ENCODE measurements around the gene HSPE1. TPM values are rescaled to one million over a fixed set of nuclear protein-coding genes. Genes with fewer than 3 reads are reported as not detected.

Gene HSPE1
- total RNA-seq, 6 experiments from 2014 or later = 96.3 to 149 (median 114) TPM

DNA sequence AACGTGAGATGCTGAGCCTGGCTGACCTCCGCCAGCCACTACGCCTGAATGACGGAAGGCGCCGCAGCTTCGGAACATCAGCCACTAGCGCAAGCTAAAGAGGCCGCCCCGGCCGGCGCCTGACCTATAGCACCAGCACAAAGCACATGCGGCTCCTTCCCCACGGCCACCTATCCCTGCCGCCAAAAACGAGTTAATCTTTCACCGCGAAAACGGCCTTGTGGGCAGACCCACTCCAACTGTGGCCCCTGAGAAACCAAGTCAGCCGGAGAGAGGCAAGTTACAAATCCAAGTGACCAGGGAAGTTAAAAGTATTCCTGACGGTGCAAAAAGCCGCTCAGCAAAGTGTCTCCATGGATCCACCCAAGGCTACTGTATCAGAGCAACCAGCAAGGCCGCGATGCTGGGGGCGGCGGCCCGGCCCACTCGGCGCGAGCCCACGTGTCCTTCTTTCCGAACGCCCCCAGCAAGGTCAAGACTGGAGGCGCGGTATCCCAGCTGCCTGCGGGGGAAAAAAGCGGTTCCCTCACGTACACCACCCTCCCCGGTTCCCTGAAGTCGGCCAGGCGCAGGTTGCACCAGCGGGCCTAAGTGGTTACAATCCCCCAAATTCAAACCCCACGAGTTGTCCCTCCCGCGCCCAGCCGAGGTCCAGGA, 1.1 kb upstream of the HSPE1 start:
- no peak for DNase-seq
- peaks cover 60% of the 10 kb centered on the region for H3K36me3 Mint-ChIP-seq (ENCODE audit: low read depth)
- TF ChIP-seq, protein P1, sequence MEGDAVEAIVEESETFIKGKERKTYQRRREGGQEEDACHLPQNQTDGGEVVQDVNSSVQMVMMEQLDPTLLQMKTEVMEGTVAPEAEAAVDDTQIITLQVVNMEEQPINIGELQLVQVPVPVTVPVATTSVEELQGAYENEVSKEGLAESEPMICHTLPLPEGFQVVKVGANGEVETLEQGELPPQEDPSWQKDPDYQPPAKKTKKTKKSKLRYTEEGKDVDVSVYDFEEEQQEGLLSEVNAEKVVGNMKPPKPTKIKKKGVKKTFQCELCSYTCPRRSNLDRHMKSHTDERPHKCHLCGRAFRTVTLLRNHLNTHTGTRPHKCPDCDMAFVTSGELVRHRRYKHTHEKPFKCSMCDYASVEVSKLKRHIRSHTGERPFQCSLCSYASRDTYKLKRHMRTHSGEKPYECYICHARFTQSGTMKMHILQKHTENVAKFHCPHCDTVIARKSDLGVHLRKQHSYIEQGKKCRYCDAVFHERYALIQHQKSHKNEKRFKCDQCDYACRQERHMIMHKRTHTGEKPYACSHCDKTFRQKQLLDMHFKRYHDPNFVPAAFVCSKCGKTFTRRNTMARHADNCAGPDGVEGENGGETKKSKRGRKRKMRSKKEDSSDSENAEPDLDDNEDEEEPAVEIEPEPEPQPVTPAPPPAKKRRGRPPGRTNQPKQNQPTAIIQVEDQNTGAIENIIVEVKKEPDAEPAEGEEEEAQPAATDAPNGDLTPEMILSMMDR (IDR thresholded peaks at IDR 0.05) = no peak
- no peaks in the 10 kb centered on the region for H3K9me3 Mint-ChIP-seq
- peaks cover 52% of the 10 kb centered on the region for H3K4me1 Mint-ChIP-seq (ENCODE audit: low read depth)
- H3K4me3 Mint-ChIP-seq = peak overlapping the region; percentile 95
- H3K27ac Mint-ChIP-seq = peak overlapping the region; percentile 93
- peaks cover 5% of the 10 kb centered on the region; the same call in 1 of the 2 replicates for H3K27me3 Mint-ChIP-seq (ENCODE audit: insufficient read depth)

DNA sequence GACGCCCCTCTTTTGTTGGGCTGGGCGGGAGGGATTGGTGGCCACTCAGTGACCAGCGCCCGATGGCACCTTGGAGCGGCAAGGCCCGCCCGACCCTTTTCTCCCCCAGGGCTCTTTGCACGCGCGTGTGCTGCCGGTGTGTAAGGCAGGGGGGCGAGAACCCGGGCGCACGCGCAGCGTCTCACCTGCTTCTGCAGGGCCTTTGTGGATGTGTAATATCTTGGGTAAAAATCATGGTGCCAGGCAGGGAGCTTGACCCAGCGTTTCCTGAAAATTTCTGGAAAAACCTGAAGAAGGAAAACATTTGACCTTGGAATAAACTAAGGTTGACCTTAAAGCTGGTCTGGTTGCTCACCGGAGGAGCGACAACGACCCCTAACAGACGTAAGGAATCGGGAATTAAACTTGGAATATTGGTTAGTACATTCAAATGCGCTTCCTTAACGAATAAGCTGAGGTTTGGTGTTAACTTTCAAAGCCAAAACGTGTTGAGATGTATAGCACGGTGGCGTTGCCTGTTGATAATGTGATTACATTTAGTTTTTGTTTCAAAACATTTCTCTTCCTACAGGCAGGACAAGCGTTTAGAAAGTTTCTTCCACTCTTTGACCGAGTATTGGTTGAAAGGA, 438 bp downstream of the HSPE1 start:
- H3K27me3 Mint-ChIP-seq (ENCODE audit: insufficient read depth) = peaks cover 5% of the 10 kb centered on the region; the same call in 1 of the 2 replicates
- DNase-seq = no peak
- TF ChIP-seq, protein P1 (IDR thresholded peaks at IDR 0.05) = no peak
- H3K4me1 Mint-ChIP-seq (ENCODE audit: low read depth) = peaks cover 47% of the 10 kb centered on the region
- peaks cover 55% of the 10 kb centered on the region for H3K36me3 Mint-ChIP-seq (ENCODE audit: low read depth)
- H3K9me3 Mint-ChIP-seq = no peaks in the 10 kb centered on the region
- peak overlapping the region; percentile 93 for H3K27ac Mint-ChIP-seq
- H3K4me3 Mint-ChIP-seq = peak overlapping the region; percentile 95

DNA sequence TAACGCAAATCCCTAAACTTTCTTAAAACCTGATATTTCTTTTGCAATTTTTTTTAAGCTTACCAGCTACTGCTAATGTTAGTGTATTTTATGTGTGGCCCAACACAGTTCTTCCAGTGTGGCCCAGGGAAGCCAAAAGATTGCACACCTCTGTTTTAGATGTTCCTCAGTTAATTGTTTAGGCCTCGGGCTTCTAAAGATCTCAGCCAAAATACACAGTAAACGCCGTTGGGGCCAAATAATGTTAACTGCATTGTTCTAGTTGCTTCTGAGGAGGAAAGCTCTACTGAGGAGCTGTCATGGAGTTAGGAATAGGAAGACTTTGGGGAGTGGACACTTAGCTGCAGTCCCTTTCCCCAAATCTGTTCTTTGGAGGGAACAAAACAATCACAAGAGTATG, 2.0 kb downstream of the HSPE1 start:
- peaks cover 39% of the 10 kb centered on the region for H3K36me3 Mint-ChIP-seq (ENCODE audit: low read depth)
- DNase-seq = no peak
- peaks cover 32% of the 10 kb centered on the region for H3K4me1 Mint-ChIP-seq (ENCODE audit: low read depth)
- peak overlapping the region; percentile 66; the same call in 1 of the 2 replicates for H3K27ac Mint-ChIP-seq
- peak overlapping the region; percentile 95 for H3K4me3 Mint-ChIP-seq
- H3K9me3 Mint-ChIP-seq = no peaks in the 10 kb centered on the region
- TF ChIP-seq, protein P1 (IDR thresholded peaks at IDR 0.05) = no peak
- peaks cover 5% of the 10 kb centered on the region; the same call in 1 of the 2 replicates for H3K27me3 Mint-ChIP-seq (ENCODE audit: insufficient read depth)

DNA sequence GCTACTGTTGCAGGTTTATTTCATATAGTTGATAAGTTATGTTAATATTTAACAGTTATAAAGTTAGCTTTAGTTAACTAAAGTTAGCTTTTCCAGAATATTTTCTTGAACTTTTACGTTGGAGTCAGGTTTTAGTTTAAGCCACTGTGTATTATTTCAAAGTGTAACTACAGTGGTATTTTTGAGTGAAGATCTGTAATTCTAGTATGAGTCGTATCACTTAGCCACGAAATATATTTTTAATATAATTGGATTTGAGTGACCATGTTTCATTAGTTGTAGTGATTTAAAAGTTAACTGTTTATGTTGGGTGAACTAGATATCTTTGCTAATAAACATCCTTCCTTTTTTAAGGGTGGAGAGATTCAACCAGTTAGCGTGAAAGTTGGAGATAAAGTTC, 2.5 kb downstream of the HSPE1 start:
- TF ChIP-seq, protein P1 (IDR thresholded peaks at IDR 0.05) = no peak
- Mint-ChIP-seq H3K4me1 (ENCODE audit: low read depth) (peaks cover 27% of the 10 kb centered on the region), H3K4me3 (peak overlapping the region; percentile 95), H3K27me3 (ENCODE audit: insufficient read depth) (peaks cover 5% of the 10 kb centered on the region; the same call in 1 of the 2 replicates), H3K9me3 (no peaks in the 10 kb centered on the region), H3K36me3 (ENCODE audit: low read depth) (peaks cover 34% of the 10 kb centered on the region), H3K27ac (peak overlapping the region; percentile 66; the same call in 1 of the 2 replicates)
- DNase-seq = no peak

DNA sequence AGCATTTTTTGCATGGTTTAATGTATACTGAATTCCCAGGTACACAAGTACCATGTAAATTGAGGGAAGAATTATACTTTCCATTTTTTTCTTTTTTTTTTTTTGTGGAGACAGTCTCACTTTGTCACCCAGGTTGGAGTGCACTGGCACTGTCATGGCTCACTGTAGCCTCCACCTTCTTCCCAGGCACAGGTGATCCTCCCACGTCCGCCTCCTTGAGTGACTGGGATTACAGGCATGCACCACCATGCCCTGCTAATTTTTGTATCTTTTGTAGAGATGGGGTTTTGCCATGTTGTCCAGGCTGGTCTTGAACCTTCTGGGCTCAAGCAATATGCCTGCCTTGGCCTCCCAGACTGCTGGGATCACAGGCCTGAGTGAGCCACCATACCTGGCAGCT, 3.8 kb downstream of the HSPE1 start:
- Mint-ChIP-seq H3K4me1 (ENCODE audit: low read depth) (peaks cover 20% of the 10 kb centered on the region), H3K36me3 (ENCODE audit: low read depth) (peaks cover 21% of the 10 kb centered on the region), H3K9me3 (no peaks in the 10 kb centered on the region), H3K27me3 (ENCODE audit: insufficient read depth) (peaks cover 1% of the 10 kb centered on the region; the same call in 1 of the 2 replicates), H3K4me3 (no peak overlapping the region), H3K27ac (no peak overlapping the region)
- no peak for DNase-seq
- TF ChIP-seq, protein P1 (IDR thresholded peaks at IDR 0.05) = no peak
